NCI-H748 (cell line): Measurements from ENCODE around the gene BICDL2.

Experiments used
- DNase-seq: peaks from one replicate; lab custom pipeline; 2025; ENCODE audit not compliant: unreplicated experiment; lab: John Stamatoyannopoulos, UW

Gene BICDL2

GRCh38 chr16:3026003-3026378, 10.8 kb downstream of the BICDL2 start:
- no peak for DNase-seq

- no peak for DNase-seq
Observed at GRCh38 chr16:3025032-3026002, 11.4 kb downstream of the BICDL2 start.

DNA sequence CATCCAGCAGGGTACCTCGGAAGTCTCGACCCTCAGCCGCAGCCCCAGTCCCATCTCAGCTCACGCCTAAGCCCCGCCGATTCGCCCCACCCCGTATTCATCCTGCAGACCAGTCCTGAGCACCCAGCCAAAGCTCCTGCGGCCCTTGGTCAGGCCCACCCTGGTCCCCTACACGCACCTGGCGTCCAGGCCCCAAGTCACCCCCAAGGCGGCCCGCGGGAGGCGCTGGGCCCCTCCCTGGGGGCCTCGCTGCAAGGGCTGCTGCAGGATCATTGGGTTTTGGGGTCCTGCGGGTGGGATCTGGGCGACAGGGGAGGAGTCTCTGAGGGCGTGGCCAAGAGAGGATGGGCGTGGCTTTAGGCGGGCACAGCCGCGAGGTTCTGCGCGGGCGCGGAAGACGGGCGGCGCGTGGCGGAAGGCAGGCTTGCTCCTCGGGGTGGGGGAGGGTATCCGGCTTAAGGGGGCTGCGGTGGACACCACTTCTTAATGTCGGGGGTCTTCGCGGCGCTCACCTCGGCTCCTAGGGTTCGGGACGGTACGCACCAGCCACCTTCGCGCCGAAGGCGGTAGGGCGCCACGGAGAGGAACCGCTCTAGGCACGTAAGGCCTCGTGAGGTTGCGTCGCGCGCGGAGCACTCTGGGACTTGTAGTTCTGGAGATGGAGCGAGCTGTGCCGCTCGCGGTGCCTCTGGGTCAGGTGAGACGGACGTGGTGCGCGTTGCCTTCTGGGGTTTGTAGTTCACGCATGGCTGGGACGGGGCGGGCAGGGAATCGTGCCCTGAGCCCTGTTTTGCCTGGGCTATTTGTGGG, 12.9 kb downstream of the BICDL2 start, which contains the start of the genes HCFC1R1 and THOC6:
HCFC1R1 (minus strand) TSS at position 274 of the 810 bp plus-strand sequence; CDS start at position 273, 1 bp downstream.
THOC6 (plus strand) TSS at position 367 of the 810 bp plus-strand sequence; CDS start at position 659, 292 bp downstream.
- DNase-seq: peak; percentile 96

GRCh38 chr16:3023415-3023668, 13.4 kb downstream of the BICDL2 start:
- DNase-seq: no peak

GRCh38 chr16:3022684-3023414, 13.9 kb downstream of the BICDL2 start:
- DNase-seq: no peak

- no peak for DNase-seq
Observed at GRCh38 chr16:3022208-3022683, 14.5 kb downstream of the BICDL2 start.

- DNase-seq: peak; percentile 56
Observed at GRCh38 chr16:3021449-3022207, 15.1 kb downstream of the BICDL2 start.

DNA sequence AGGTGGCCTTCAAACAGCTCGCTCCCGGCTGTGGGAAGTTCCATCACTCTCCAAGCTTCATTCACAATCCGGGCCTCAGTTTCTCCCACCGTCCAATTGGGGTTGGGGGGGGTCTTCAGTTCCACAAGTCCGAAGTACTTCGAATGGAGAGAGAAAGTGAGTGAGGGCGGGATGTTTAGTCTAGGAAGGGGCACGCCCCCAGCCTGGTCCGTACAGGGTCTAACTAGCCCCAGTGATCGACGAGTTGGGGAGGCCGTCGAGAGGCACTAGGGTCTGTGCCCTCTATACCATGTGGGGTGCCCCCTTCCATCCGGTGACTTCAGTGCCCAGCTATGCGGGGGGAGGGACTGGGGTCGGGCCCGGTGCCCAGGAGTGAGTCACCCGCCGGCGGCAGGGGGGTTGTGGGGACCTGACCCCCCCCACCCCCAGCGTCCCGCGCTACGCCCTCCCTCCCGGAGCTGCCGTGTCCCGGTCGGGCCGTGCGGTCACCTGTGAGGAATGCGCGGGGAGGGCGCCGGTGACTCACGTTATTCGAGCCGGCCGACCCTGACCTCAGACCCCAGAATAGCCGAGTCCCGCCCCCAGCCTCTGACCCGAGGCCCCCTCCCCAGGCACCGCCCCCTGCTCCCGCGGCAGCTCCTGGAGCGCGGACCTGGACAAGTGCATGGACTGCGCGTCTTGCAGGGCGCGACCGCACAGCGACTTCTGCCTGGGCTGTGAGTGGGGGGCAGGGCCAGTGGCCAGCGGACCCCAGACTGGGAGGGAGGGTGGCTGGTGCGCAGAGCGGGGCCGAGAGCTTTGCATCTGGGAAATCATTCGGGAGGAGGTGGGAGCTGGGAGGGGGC, 15.9 kb downstream of the BICDL2 start:
- peak; percentile 56 for DNase-seq

- peak; percentile 70 for DNase-seq
Observed at GRCh38 chr16:3020247-3020603, 16.5 kb downstream of the BICDL2 start, which contains the start of gene TNFRSF12A. Gene TNFRSF12A (plus strand): TSS chr16:3020368. CDS start chr16:3020398, 30 bp downstream.

- DNase-seq: no peak
Observed at GRCh38 chr16:3019594-3020246, 17.0 kb downstream of the BICDL2 start.

- peak; percentile 42 for DNase-seq
Observed at GRCh38 chr16:3017794-3018506, 18.8 kb downstream of the BICDL2 start, which contains the start of gene CLDN6. Gene CLDN6 (minus strand): TSS chr16:3018183. CDS start chr16:3016021, 2,162 bp downstream.

- no peak for DNase-seq
Observed at GRCh38 chr16:3017344-3017743, 19.4 kb downstream of the BICDL2 start.

- no peak for DNase-seq
Observed at GRCh38 chr16:3015865-3016521, 20.8 kb downstream of the BICDL2 start.

DNA sequence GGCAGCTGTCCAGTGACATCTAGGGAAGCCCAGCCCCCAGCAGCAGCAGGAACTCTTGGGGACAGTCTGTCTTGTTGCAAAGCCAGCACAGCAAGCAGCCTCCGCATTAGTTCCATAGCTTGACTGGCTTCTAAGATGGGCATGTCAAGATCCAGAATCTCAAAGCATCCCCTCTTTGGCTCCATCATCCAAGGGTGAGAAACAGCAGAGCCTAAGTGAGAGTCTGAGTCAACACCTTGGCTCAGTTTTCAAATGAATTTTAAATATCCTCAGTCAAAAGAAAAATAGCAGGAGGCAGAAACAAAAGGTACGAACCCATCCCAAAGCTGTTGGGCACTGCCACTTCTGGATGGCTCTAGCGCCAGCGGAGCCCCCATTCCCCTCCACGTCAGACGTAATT, 21.8 kb downstream of the BICDL2 start:
- no peak for DNase-seq

DNA sequence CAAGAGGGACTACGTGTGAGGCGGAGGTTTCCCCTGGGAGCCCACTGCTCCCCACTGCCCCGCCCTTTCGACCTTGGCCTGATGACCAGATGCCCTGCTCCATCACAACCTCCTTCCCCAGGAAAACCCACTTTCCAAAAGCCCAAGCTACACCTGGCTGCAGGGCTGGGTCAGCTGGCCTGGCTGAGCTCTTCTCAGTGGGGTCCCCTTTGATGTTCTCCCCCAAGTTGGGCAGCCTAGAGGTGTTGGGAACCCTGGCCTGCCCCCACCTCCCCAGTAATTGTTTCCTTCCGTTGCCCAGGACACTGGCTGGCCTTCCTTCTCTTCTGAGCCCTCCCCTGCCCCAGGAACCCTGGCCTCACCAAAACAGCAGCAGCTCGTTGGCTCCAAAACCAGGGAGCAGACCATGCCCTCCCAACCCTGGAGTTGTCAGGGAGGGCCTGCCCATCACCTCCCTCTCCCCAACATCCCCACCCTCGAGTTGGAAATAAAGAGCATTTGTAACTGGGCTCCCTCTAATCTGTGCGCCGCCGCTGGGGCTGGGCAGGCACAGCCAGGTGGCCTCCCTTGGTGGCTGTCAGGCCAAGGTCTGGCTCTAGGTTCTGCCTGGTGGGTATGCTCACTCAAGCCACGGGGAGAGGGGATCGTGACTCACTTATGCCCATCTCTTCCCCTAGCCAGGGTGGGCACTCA, 22.6 kb downstream of the BICDL2 start:
- no peak for DNase-seq

DNA sequence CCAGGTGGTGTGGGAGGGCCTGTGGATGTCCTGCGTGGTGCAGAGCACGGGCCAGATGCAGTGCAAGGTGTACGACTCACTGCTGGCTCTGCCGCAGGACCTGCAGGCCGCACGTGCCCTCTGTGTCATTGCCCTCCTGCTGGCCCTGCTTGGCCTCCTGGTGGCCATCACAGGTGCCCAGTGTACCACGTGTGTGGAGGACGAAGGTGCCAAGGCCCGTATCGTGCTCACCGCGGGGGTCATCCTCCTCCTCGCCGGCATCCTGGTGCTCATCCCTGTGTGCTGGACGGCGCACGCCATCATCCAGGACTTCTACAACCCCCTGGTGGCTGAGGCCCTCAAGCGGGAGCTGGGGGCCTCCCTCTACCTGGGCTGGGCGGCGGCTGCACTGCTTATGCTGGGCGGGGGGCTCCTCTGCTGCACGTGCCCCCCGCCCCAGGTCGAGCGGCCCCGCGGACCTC, 23.2 kb downstream of the BICDL2 start:
- DNase-seq: no peak
